Cardiac fibroblast (primary cell): ENCODE measurements around the gene RABEP2.
"Not testable (repeated sequence)": the region's sequence is repeated elsewhere in the genome, so short reads cannot be mapped to it uniquely, and the experiment has no call there.

Experiments
- DNase-seq, 2 donors: peaks; one replicate each; pipeline versions ENCODE4 v3.0.0 to v3.0.0-alpha.2; 2010; ENCODE audit warnings: low read depth in 2 of 2
- H3K4me3 ChIP-seq, 2 donors: replicated peaks in 1 of 2; 1 replicate in 1 of 2; 2 replicates in 1 of 2; pipeline ENCODE4 v1.5.1; 2011; ENCODE audit warnings: low read depth in 2 of 2, low read length in 2 of 2, mild to moderate bottlenecking in 2 of 2, moderate library complexity in 1 of 2
- CTCF ChIP-seq: IDR thresholded peaks from one replicate; pipeline ENCODE4 v1.5.1; 2011; ENCODE audit warnings: low read depth, mild to moderate bottlenecking, low read length, inconsistent platforms

The RABEP2 gene

GRCh38 chr16:28958836-28959235 is 33.8 kb upstream of the RABEP2 start:
- DNase-seq: no peak
- no peak for TF ChIP-seq CTCF
- H3K4me3 ChIP-seq: no peak overlapping the region

GRCh38 chr16:28958216-28958615 is 33.2 kb upstream of the RABEP2 start:
- TF ChIP-seq CTCF: no peak
- DNase-seq: no peak
- no peak overlapping the region for H3K4me3 ChIP-seq

- peak overlapping the region; percentile 82 to 89 for H3K4me3 ChIP-seq
- TF ChIP-seq CTCF: no peak
- DNase-seq: no peak
These were observed 26.4 kb upstream of the RABEP2 start for GRCh38 chr16:28951410-28951943.

GRCh38 chr16:28950648-28951409 is 25.8 kb upstream of the RABEP2 start, which contains the start of gene NFATC2IP:
NFATC2IP (plus strand) TSS chr16:28950937; CDS start chr16:28951012, 75 bp downstream.
- peak; percentile 100 for DNase-seq
- peak within 1 kb of the TSS; percentile 82 to 89 for H3K4me3 ChIP-seq
- no peak for TF ChIP-seq CTCF

- no peak overlapping the region for H3K4me3 ChIP-seq
- no peak for DNase-seq
- TF ChIP-seq CTCF: no peak
These were observed 21.6 kb upstream of the RABEP2 start for GRCh38 chr16:28946681-28947080.

GRCh38 chr16:28943281-28943680 is 18.2 kb upstream of the RABEP2 start:
- DNase-seq: no peak

GRCh38 chr16:28939825-28940224 is 14.8 kb upstream of the RABEP2 start:
- DNase-seq, H3K4me3 ChIP-seq: not testable (repeated sequence)

More at GRCh38 chr16:28943281-28943680, 18.2 kb upstream of the RABEP2 start:
- no peak for TF ChIP-seq CTCF
- H3K4me3 ChIP-seq: no peak overlapping the region
